C4-2B (cell line): ENCODE data around the gene CELSR1.

Experiments
- H3K27ac ChIP-seq: fragments of 450-650 bp; 2 replicates; pipeline ENCODE4 v1.5.1; 2017
- ZFX ChIP-seq: fragments of 450-650 bp; IDR thresholded peaks from 2 replicates; pipeline ENCODE4 v1.6.1; 2017
- TF ChIP-seq, protein P1 (sequence below): fragments of 450-650 bp; conservative IDR thresholded peaks from 2 replicates; pipeline ENCODE4 v1.5.1; 2017; ENCODE audit warnings: mild to moderate bottlenecking

Gene CELSR1

DNA sequence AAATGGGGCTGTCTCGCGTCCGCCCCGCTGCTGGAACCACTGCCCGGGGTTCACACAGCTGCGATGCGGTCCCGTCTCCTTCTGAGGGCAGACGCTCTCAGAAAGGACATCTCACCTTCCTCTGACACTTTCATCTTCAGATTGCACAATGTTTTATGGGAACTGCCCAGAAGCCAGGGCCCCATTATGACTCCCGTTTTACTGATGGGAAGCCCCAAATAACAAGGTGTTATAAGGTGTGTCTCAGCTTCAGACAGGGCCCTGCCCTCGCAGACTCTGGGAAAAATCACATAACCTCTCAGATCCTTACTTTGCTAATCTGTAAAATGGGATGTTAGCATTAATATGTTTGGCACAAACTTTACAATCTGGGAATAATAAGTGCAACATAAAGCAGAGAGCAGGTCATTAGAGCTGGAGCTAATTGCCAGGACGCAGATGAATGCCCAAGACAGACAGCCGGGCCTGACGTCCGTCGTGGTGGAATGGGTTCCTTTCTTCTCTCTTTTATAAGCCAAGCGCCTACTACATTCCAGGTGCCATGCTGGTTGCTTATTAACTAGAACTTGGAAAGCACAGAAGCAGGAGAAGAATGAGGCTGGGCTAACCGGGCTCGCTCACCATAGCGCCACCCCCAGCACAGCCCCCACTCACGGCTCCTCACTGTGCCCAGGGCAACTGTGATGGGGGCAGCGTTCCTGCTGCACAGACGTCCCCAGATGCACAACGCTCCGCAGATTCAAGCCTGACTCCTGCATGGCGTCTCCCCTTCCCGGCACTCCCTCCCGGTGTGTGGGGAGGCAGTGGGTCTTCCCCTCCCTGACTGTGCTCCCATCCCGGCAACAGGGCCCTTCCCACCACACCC, 158.1 kb downstream of the CELSR1 start:
- TF ChIP-seq ZFX: no peak
- TF ChIP-seq, protein P1, sequence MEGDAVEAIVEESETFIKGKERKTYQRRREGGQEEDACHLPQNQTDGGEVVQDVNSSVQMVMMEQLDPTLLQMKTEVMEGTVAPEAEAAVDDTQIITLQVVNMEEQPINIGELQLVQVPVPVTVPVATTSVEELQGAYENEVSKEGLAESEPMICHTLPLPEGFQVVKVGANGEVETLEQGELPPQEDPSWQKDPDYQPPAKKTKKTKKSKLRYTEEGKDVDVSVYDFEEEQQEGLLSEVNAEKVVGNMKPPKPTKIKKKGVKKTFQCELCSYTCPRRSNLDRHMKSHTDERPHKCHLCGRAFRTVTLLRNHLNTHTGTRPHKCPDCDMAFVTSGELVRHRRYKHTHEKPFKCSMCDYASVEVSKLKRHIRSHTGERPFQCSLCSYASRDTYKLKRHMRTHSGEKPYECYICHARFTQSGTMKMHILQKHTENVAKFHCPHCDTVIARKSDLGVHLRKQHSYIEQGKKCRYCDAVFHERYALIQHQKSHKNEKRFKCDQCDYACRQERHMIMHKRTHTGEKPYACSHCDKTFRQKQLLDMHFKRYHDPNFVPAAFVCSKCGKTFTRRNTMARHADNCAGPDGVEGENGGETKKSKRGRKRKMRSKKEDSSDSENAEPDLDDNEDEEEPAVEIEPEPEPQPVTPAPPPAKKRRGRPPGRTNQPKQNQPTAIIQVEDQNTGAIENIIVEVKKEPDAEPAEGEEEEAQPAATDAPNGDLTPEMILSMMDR: no peak
- no peak overlapping the region for H3K27ac ChIP-seq

DNA sequence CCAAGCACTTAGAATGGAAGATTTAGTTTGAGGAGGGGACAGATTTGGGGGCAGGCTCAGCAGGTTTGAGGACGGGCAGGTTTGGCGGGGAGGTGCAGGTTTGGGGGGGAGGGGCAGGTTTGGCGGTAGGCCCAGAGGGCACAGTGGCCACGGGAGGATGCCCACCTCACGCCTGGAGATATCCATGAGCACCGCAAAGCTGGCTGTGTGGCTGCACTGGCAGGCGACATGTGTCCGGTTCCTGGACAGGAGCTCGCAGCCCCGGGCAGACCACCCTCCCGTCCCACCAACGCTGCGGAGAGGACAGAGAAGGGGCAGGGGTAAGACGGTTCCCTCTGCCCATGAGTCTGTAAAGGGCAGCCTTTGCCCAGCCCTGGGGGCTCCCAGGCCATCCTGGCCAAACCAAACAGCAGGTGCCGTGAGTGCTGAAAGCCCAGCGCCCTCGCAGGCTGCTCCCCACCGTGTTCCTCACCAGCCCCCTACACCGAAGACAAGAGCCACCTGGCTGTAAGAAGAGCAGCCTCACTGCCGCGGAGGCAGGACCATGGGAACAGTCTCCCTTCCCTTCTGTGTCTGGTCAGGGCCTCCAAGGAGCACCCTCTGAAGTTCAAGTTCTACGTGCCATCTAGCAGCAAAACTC, 158.9 kb downstream of the CELSR1 start:
- no peak overlapping the region for H3K27ac ChIP-seq
- no peak for TF ChIP-seq ZFX
- TF ChIP-seq, protein P1: no peak

DNA sequence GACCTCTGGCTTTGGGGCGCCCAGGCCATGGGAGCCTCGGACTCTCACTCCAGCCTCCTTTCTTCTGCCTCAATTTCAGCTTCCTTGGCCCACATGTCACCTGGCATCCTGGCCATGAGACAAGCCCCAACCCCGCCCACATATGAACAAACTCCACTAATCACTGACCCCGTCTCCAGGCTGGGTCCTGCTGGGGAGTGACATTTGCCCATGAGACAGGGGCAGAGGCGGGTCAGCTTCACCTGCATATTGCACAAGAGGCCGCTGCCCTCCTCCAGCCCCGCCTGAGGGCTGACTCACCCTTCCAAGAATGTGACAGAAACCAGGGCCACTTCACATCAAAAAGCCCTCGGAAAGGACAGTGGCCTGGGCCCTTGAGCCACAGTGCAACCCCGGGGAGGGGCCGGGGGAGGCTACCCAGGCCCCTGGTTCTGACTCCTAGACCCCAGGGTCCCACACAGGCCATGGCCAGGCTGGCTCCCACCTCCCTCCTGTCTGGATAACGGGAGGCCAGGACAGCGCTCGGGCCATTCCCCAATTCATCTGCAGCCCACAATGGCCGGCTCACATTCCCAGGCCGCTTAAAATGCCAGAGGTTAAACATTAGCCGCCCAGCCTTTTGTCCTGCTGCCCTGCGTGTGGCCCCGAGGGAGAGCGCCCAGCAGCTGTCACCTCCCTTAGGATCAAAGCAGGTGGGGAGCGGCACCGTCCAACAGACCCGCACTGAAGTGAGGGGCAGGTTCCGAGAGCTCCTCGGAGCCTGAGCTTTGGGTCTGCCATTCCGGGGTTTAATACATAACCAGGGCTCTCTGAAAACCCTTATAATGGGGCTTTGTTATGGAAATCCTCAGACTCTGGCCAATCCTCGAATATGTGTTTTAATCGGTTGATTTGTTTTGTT, 159.6 kb downstream of the CELSR1 start:
- no peak overlapping the region for H3K27ac ChIP-seq
- TF ChIP-seq, protein P1: no peak
- no peak for TF ChIP-seq ZFX

DNA sequence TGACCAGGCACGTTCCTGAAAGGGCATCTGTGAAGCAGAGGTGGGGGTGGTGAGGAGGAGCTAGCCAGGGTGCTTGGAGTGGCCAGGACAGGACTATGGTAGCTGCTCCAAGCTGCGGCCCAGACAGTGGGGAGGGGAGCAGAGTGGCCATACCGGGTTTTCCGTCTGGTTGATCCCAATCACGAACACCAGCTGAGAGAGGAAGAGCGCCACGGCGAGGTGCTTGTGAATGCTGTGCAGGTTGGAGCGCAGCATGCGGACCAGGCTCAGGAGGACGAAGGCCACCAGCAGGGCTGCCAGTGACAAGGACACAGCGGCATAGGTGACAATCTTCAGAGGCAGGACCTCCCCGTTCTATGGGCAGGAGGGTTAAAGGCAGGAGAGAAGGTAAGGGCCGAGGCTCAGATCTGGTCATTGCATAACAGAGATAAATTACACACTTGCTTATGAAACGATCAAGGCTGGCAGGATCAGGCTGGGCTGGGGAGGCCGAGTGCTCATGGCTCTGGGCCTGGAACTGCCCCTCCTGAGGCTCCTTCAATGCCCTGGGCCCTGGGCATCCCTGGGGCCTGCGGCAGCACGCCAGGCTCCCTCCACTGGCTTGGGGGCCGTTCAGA, 160.4 kb downstream of the CELSR1 start:
- H3K27ac ChIP-seq: no peak overlapping the region
- no peak for TF ChIP-seq ZFX
- TF ChIP-seq, protein P1: no peak

DNA sequence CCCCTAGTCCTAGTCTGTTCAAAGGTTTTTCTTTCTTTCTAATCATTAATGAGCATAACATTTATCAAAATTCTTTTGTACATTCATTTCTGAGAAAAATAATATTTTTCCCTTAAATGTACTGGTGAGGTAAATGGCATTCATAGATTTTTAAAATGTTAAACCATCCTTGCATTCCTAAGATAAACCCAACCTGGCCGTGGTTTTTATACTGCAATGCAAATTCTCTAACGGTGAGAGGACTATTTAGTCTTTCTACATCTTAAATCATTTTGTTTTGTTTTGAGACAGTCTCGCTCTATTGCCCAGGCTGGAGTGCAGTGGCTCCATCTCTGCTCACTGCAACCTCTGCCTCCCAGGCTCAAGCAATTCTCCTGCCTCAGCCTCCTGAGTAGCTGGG, 161.3 kb downstream of the CELSR1 start:
- TF ChIP-seq ZFX: no peak
- TF ChIP-seq, protein P1: no peak
- no peak overlapping the region for H3K27ac ChIP-seq

DNA sequence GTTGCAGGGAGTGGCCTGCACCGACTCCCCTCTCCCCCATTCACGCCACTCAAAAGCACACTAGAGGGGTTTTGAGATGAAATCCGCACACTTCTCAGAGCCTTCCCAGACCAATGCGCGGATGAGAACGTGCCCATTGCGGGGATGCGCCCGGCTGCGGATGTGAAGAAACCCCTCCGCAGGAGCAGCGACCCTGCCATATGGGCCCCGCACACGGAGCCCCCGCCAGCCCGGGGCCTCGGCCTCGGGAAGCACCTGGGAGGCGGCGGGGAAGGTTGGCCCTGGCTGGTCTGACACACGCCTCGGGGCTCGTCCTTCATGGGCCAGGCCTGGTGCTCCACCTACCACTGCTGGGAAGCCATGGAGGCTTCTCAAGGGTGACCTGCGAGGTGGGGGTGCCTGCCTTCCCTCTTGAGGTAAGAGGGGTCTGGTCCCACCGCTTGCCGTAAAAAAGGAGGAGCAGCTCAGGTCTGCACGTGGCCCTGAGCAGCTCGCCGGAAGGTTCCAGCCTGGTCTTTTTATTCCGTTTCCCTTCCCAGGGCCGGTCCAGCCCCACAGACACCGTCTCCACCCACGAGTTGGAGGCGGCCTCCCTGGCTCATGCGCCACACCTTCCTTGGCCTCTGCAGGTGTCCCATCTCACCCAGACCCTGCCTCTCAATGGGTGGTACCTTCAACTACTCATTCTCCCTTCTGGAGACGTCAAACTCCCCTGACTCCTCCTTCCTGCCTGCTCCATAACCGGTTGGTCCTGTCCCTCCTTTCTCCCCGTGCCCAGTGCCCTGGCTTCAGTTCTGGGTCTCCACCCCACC, 162.6 kb downstream of the CELSR1 start:
- TF ChIP-seq ZFX: peak; percentile 51; the same call in 1 of the 2 replicates
- TF ChIP-seq, protein P1: no peak
- peak overlapping the region; percentile 91 for H3K27ac ChIP-seq
